OCI-LY3 (cell line): ENCODE data around the gene NOP14.

Experiments used
- CTCF ChIP-seq: fragments of 200-600, 300-600 bp; sonication (generic); IDR thresholded peaks from 2 replicates; pipeline ENCODE4 v1.5.1; 2014; ENCODE audit warnings: antibody characterized with exemption, low read length, low read depth
- EZH2phosphoT487 ChIP-seq: fragments of 200-600 bp; shearing (Covaris generic); IDR thresholded peaks from 2 replicates; pipeline ENCODE4 v1.6.1; 2018; ENCODE audit warnings: antibody characterized with exemption, mixed run types, low read depth

GRCh38 chr4:2893772-2894171 is 69.4 kb downstream of the NOP14 start:
- TF ChIP-seq CTCF (no peak), EZH2phosphoT487 (no peak)
